HEK293 (cell line): ENCODE results near the gene UPK3A.

Source experiments
- CTCF ChIA-PET: fragments of 350-600 bp; formaldehyde crosslinking; extraction: SDS; loops from one replicate; lab custom pipeline; 2021; ENCODE audit warnings: antibody characterized with exemption; lab: Yijun Ruan, JAX
- POLR2A ChIA-PET: fragments of 300-600 bp; formaldehyde crosslinking; extraction: SDS; loops from one replicate; lab custom pipeline; 2020; ENCODE audit warnings: antibody characterized with exemption, inconsistent platforms; lab: Yijun Ruan, JAX
- H3K27ac ChIP-seq: fragments of 200-500 bp; sonication (Bioruptor generic); 2 replicates; pipeline ENCODE4 v1.5.1; 2014; ENCODE audit warnings: low read depth, low read length, control low read depth, inconsistent platforms; ENCODE audit errors: extremely low read depth
- H3K36me3 ChIP-seq, 2 experiments: fragments of 200-500 bp in 1 of 2; sonication (Bioruptor generic) in 1 of 2; 1 replicate in 1 of 2; 2 replicates in 1 of 2; pipeline ENCODE4 v1.5.1; 2014 to 2017; ENCODE audit warnings: inconsistent platforms in 2 of 2, low read length in 2 of 2; ENCODE audit not compliant: control insufficient read depth in 2 of 2, insufficient read depth in 1 of 2
- H3K4me1 ChIP-seq: fragments of 200-500 bp; sonication (Bioruptor generic); 2 replicates; pipeline ENCODE4 v1.5.1; 2014; ENCODE audit warnings: mild to moderate bottlenecking, low read length, inconsistent platforms; ENCODE audit not compliant: control insufficient read depth, insufficient read depth
- H3K4me3 ChIP-seq: 2 replicates; pipeline ENCODE4 v1.5.1; 2011; ENCODE audit warnings: low read depth, mild to moderate bottlenecking, control low read depth, low read length, moderate library complexity
- H3K9me3 ChIP-seq: fragments of 200-500 bp; sonication (Bioruptor generic); 2 replicates; pipeline ENCODE4 v1.5.1; 2014; ENCODE audit warnings: low read depth, low read length, inconsistent platforms; ENCODE audit not compliant: control insufficient read depth, insufficient read depth
- BCL11A ChIP-seq: fragments of 450-650 bp; formaldehyde crosslinking; IDR thresholded peaks from 2 replicates; pipeline ENCODE4 v1.5.1; 2016; ENCODE audit warnings: low read depth, missing biosample characterization, missing genetic modification characterization
- EGR2 ChIP-seq: fragments of 450-650 bp; formaldehyde crosslinking; IDR thresholded peaks from 2 replicates; pipeline ENCODE4 v1.5.1; 2016; ENCODE audit warnings: low read depth, missing biosample characterization, missing genetic modification characterization
- GLI4 ChIP-seq: fragments of 450-650 bp; formaldehyde crosslinking; IDR thresholded peaks from 2 replicates; pipeline ENCODE4 v1.5.1; 2016; ENCODE audit warnings: missing biosample characterization, missing genetic modification characterization
- KLF16 ChIP-seq: fragments of 450-650 bp; formaldehyde crosslinking; IDR thresholded peaks from 2 replicates; pipeline ENCODE4 v1.5.1; 2017; ENCODE audit warnings: missing biosample characterization, missing genetic modification characterization
- MYNN ChIP-seq: fragments of 450-650 bp; formaldehyde crosslinking; IDR thresholded peaks from 2 replicates; pipeline ENCODE4 v1.5.1; 2016; ENCODE audit warnings: missing biosample characterization, missing genetic modification characterization, borderline replicate concordance
- PATZ1 ChIP-seq: fragments of 450-650 bp; formaldehyde crosslinking; IDR thresholded peaks from 2 replicates; pipeline ENCODE4 v1.5.1; 2016; ENCODE audit warnings: missing biosample characterization, missing genetic modification characterization
- PRDM1 ChIP-seq: fragments of 450-650 bp; formaldehyde crosslinking; IDR thresholded peaks from 2 replicates; pipeline ENCODE4; 2016; ENCODE audit warnings: missing biosample characterization, missing genetic modification characterization
- SP2 ChIP-seq: fragments of 450-650 bp; formaldehyde crosslinking; IDR thresholded peaks from 2 replicates; pipeline ENCODE4 v1.5.1; 2016; ENCODE audit warnings: missing biosample characterization, missing genetic modification characterization
- ZBTB17 ChIP-seq: fragments of 450-650 bp; formaldehyde crosslinking; IDR thresholded peaks from 2 replicates; pipeline ENCODE4 v1.5.1; 2016; ENCODE audit warnings: missing biosample characterization, missing genetic modification characterization
- ZFHX2 ChIP-seq: fragments of 450-650 bp; formaldehyde crosslinking; conservative IDR thresholded peaks from 2 replicates; pipeline ENCODE4 v1.5.1; 2016; ENCODE audit warnings: missing biosample characterization, missing genetic modification characterization
- ZFP69B ChIP-seq: fragments of 450-650 bp; formaldehyde crosslinking; IDR thresholded peaks from 2 replicates; pipeline ENCODE4 v1.5.1; 2016; ENCODE audit warnings: missing biosample characterization, missing genetic modification characterization
- ZNF10 ChIP-seq: fragments of 450-650 bp; formaldehyde crosslinking; IDR thresholded peaks from 2 replicates; pipeline ENCODE4 v1.5.1; 2017; ENCODE audit warnings: missing biosample characterization, missing genetic modification characterization
- ZNF140 ChIP-seq: fragments of 450-650 bp; formaldehyde crosslinking; IDR thresholded peaks from 2 replicates; pipeline ENCODE4 v1.5.1; 2016; ENCODE audit warnings: missing biosample characterization, missing genetic modification characterization
- ZNF169 ChIP-seq: fragments of 450-650 bp; formaldehyde crosslinking; IDR thresholded peaks from 2 replicates; pipeline ENCODE4 v1.5.1; 2016; ENCODE audit warnings: missing biosample characterization, missing genetic modification characterization
- ZNF18 ChIP-seq: fragments of 450-650 bp; formaldehyde crosslinking; IDR thresholded peaks from 2 replicates; pipeline ENCODE4 v1.5.1; 2016; ENCODE audit warnings: missing biosample characterization, missing genetic modification characterization
- ZNF266 ChIP-seq: fragments of 450-650 bp; formaldehyde crosslinking; IDR thresholded peaks from 2 replicates; pipeline ENCODE4 v1.5.1; 2016; ENCODE audit warnings: missing biosample characterization, missing genetic modification characterization, low read depth
- ZNF311 ChIP-seq: fragments of 450-650 bp; formaldehyde crosslinking; IDR thresholded peaks from 2 replicates; pipeline ENCODE4 v1.5.1; 2017; ENCODE audit warnings: missing biosample characterization, missing genetic modification characterization, borderline replicate concordance
- ZNF488 ChIP-seq: fragments of 450-650 bp; formaldehyde crosslinking; IDR thresholded peaks from 2 replicates; pipeline ENCODE4 v1.5.1; 2016; ENCODE audit warnings: missing biosample characterization, missing genetic modification characterization
- ZNF514 ChIP-seq: fragments of 450-650 bp; formaldehyde crosslinking; IDR thresholded peaks from 2 replicates; pipeline ENCODE4 v1.5.1; 2016; ENCODE audit warnings: missing biosample characterization, missing genetic modification characterization
- ZNF660 ChIP-seq: fragments of 450-650 bp; IDR thresholded peaks from 2 replicates; pipeline ENCODE4 v1.5.1; 2018; ENCODE audit warnings: missing biosample characterization, mild to moderate bottlenecking, missing genetic modification characterization
- ZNF670 ChIP-seq: fragments of 450-650 bp; formaldehyde crosslinking; IDR thresholded peaks from 2 replicates; pipeline ENCODE4 v1.5.1; 2016; ENCODE audit warnings: missing biosample characterization, missing genetic modification characterization, low read depth
- TF ChIP-seq, protein P1 (sequence below): fragments of 450-650 bp; IDR thresholded peaks from 2 replicates; pipeline ENCODE4 v1.5.1; 2018; ENCODE audit warnings: missing biosample characterization, mild to moderate bottlenecking, missing genetic modification characterization
- TF ChIP-seq, protein P2 (sequence below): fragments of 450-650 bp; formaldehyde crosslinking; IDR thresholded peaks from 2 replicates; pipeline ENCODE4 v1.5.1; 2016; ENCODE audit warnings: missing biosample characterization, missing genetic modification characterization
- TF ChIP-seq, protein P3 (sequence below): fragments of 450-650 bp; formaldehyde crosslinking; IDR thresholded peaks from 2 replicates; pipeline ENCODE4 v1.5.1; 2016; ENCODE audit warnings: missing biosample characterization, missing genetic modification characterization

The UPK3A gene

DNA sequence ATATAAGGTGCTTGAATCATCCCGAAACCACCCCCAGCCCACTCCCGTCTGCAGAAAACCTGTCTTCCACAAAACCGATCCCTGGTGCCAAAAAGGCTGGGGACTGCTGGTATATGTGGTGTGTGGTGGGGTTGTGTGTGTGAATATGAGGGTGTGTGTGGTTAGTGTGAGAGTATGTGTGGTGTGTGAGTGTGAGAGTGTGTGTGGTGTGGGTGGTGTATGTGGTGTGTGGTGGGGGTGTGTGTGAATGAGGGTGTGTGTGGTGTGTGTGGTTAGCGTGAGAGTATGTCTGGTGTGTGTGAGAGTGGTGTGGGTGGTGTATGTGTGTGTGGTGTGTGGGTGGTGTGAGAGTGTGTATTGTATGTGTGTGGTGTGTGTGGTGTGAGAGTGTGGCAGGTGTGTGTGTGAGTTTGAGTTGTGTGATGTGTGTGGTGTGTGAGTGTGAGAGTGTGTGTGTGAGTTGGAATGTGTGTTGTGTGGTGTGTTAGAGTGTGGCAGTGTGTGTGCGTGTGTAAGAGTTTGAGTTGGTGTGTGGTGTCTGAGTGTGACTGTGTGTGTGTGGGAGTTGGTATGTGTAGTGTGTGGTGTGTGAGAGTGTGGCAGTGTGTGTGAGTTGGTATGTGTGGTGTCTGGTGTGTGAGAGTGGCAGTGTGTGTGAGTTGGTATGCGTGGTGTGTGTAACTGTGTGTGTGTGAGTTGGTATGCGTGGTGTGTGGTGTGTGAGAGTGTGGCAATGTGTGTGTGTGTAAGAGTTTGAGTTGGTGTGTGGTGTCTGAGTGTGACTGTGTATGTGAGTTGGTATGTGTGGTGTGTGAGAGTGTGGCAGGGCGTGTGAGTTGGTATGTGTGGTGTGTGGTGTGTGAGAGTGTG, 6.5 kb downstream of the UPK3A start:
- POLR2A ChIA-PET: no interaction called here
- Histone ChIP-seq H3K9me3 (no peaks in the 10 kb centered on the region), H3K4me3 (no peak overlapping the region), H3K36me3 (no peaks in the 10 kb centered on the region), H3K4me1 (no peaks in the 10 kb centered on the region), H3K27ac (no peak overlapping the region)
- CTCF ChIA-PET: no interaction called here
- TF ChIP-seq ZNF514 (tag by site-specific recombination) (0 out of 2 replicates have a peak, but pooled peaks have one; percentile 19), ZFHX2 (tag by site-specific recombination) (peak; percentile 99), PRDM1 (tag by site-specific recombination) (no peak; the same call in 1 of the 2 replicates), MYNN (tag by site-specific recombination) (no peak), GLI4 (tag by site-specific recombination) (peak; percentile 18; the same call in 1 of the 2 replicates), ZNF18 (peak; percentile 69), ZNF670 (0 out of 2 replicates have a peak, but pooled peaks have one; percentile 49), BCL11A (0 out of 2 replicates have a peak, but pooled peaks have one; percentile 16), ZBTB17 (no peak), ZNF311 (peak; percentile 67), ZNF10 (no peak), ZNF140 (tag by site-specific recombination) (peak; percentile 1; the same call in 1 of the 2 replicates), ZFP69B (tag by site-specific recombination) (peak; percentile 11; the same call in 1 of the 2 replicates), EGR2 (tag by site-specific recombination) (peak; percentile 99), ZNF660 (tag by site-specific recombination) (no peak), ZNF488 (peak; percentile 57; the same call in 1 of the 2 replicates), ZNF169 (tag by site-specific recombination) (0 out of 2 replicates have a peak, but pooled peaks have one; percentile 26), ZNF266 (tag by site-specific recombination) (0 out of 2 replicates have a peak, but pooled peaks have one; percentile 6), SP2 (0 out of 2 replicates have a peak, but pooled peaks have one; percentile 15), PATZ1 (peak; percentile 10; the same call in 1 of the 2 replicates), KLF16 (tag by site-specific recombination) (no peak)
- TF ChIP-seq, protein P1, sequence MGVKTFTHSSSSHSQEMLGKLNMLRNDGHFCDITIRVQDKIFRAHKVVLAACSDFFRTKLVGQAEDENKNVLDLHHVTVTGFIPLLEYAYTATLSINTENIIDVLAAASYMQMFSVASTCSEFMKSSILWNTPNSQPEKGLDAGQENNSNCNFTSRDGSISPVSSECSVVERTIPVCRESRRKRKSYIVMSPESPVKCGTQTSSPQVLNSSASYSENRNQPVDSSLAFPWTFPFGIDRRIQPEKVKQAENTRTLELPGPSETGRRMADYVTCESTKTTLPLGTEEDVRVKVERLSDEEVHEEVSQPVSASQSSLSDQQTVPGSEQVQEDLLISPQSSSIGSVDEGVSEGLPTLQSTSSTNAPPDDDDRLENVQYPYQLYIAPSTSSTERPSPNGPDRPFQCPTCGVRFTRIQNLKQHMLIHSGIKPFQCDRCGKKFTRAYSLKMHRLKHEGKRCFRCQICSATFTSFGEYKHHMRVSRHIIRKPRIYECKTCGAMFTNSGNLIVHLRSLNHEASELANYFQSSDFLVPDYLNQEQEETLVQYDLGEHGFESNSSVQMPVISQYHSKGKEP: no peak
- TF ChIP-seq, protein P2, sequence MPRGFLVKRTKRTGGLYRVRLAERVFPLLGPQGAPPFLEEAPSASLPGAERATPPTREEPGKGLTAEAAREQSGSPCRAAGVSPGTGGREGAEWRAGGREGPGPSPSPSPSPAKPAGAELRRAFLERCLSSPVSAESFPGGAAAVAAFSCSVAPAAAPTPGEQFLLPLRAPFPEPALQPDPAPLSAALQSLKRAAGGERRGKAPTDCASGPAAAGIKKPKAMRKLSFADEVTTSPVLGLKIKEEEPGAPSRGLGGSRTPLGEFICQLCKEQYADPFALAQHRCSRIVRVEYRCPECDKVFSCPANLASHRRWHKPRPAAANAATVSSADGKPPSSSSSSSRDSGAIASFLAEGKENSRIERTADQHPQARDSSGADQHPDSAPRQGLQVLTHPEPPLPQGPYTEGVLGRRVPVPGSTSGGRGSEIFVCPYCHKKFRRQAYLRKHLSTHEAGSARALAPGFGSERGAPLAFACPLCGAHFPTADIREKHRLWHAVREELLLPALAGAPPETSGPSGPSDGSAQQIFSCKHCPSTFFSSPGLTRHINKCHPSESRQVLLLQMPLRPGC (tag by site-specific recombination): peak; percentile 58; the same call in 1 of the 2 replicates
- TF ChIP-seq, protein P3, sequence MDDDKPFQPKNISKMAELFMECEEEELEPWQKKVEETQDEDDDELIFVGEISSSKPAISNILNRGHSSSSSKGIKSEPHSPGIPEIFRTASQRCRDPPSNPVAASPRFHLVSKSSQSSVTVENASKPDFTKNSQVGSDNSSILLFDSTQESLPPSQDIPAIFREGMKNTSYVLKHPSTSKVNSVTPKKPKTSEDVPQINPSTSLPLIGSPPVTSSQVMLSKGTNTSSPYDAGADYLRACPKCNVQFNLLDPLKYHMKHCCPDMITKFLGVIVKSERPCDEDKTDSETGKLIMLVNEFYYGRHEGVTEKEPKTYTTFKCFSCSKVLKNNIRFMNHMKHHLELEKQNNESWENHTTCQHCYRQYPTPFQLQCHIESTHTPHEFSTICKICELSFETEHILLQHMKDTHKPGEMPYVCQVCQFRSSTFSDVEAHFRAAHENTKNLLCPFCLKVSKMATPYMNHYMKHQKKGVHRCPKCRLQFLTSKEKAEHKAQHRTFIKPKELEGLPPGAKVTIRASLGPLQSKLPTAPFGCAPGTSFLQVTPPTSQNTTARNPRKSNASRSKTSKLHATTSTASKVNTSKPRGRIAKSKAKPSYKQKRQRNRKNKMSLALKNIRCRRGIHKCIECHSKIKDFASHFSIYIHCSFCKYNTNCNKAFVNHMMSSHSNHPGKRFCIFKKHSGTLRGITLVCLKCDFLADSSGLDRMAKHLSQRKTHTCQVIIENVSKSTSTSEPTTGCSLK (tag by site-specific recombination): 0 out of 2 replicates have a peak, but pooled peaks have one; percentile 24
